Measurements from ENCODE around the gene PDGFRB.

The PDGFRB gene

GRCh38 chr5:150180241-150181026 is 24.8 kb upstream of the PDGFRB start:
- Histone ChIP-seq H3K27me3 (ENCODE audit: control insufficient read depth, insufficient read depth, low read length) (no peaks in the 10 kb centered on the region), H3K27ac (ENCODE audit: low read depth, low read length) (peak overlapping the region; percentile 7), H3K36me3 (ENCODE audit: control insufficient read depth, insufficient read depth, low read length) (no peaks in the 10 kb centered on the region), H3K4me3 (ENCODE audit: low read length) (no peak overlapping the region), H3K9ac (ENCODE audit: low read length) (no peak overlapping the region), H3K4me1 (ENCODE audit: control insufficient read depth, insufficient read depth, low read length) (no peaks in the 10 kb centered on the region)

GRCh38 chr5:150179019-150179620 is 23.5 kb upstream of the PDGFRB start:
- Histone ChIP-seq H3K4me1 (ENCODE audit: control insufficient read depth, insufficient read depth, low read length) (no peaks in the 10 kb centered on the region), H3K4me3 (ENCODE audit: low read length) (no peak overlapping the region), H3K36me3 (ENCODE audit: control insufficient read depth, insufficient read depth, low read length) (no peaks in the 10 kb centered on the region), H3K27ac (ENCODE audit: low read depth, low read length) (no peak overlapping the region), H3K9ac (ENCODE audit: low read length) (no peak overlapping the region), H3K27me3 (ENCODE audit: control insufficient read depth, insufficient read depth, low read length) (no peaks in the 10 kb centered on the region)

GRCh38 chr5:150178262-150178661 is 22.6 kb upstream of the PDGFRB start:
- H3K4me3 ChIP-seq (ENCODE audit: low read length): no peak overlapping the region
- H3K9ac ChIP-seq (ENCODE audit: low read length): no peak overlapping the region
- H3K27ac ChIP-seq (ENCODE audit: low read depth, low read length): no peak overlapping the region
- no peaks in the 10 kb centered on the region for H3K4me1 ChIP-seq (ENCODE audit: control insufficient read depth, insufficient read depth, low read length)
- no peaks in the 10 kb centered on the region for H3K36me3 ChIP-seq (ENCODE audit: control insufficient read depth, insufficient read depth, low read length)
- H3K27me3 ChIP-seq (ENCODE audit: control insufficient read depth, insufficient read depth, low read length): no peaks in the 10 kb centered on the region

GRCh38 chr5:150177721-150178120 is 22.1 kb upstream of the PDGFRB start:
- H3K36me3 ChIP-seq (ENCODE audit: control insufficient read depth, insufficient read depth, low read length): no peaks in the 10 kb centered on the region
- no peak overlapping the region for H3K4me3 ChIP-seq (ENCODE audit: low read length)
- H3K27me3 ChIP-seq (ENCODE audit: control insufficient read depth, insufficient read depth, low read length): no peaks in the 10 kb centered on the region
- no peak overlapping the region for H3K9ac ChIP-seq (ENCODE audit: low read length)
- H3K27ac ChIP-seq (ENCODE audit: low read depth, low read length): no peak overlapping the region
- no peaks in the 10 kb centered on the region for H3K4me1 ChIP-seq (ENCODE audit: control insufficient read depth, insufficient read depth, low read length)

- Histone ChIP-seq H3K27me3 (ENCODE audit: control insufficient read depth, insufficient read depth, low read length) (no peaks in the 10 kb centered on the region), H3K4me1 (ENCODE audit: control insufficient read depth, insufficient read depth, low read length) (no peaks in the 10 kb centered on the region), H3K36me3 (ENCODE audit: control insufficient read depth, insufficient read depth, low read length) (no peaks in the 10 kb centered on the region), H3K9ac (ENCODE audit: low read length) (no peak overlapping the region), H3K27ac (ENCODE audit: low read depth, low read length) (no peak overlapping the region), H3K4me3 (ENCODE audit: low read length) (no peak overlapping the region)
Measured at GRCh38 chr5:150176745-150177477, 21.3 kb upstream of the PDGFRB start.

GRCh38 chr5:150175536-150175935 is 19.9 kb upstream of the PDGFRB start:
- no peak overlapping the region for H3K4me3 ChIP-seq (ENCODE audit: low read length)
- H3K36me3 ChIP-seq (ENCODE audit: control insufficient read depth, insufficient read depth, low read length): no peaks in the 10 kb centered on the region
- no peaks in the 10 kb centered on the region for H3K27me3 ChIP-seq (ENCODE audit: control insufficient read depth, insufficient read depth, low read length)
- no peaks in the 10 kb centered on the region for H3K4me1 ChIP-seq (ENCODE audit: control insufficient read depth, insufficient read depth, low read length)
- H3K9ac ChIP-seq (ENCODE audit: low read length): no peak overlapping the region
- H3K27ac ChIP-seq (ENCODE audit: low read depth, low read length): no peak overlapping the region

GRCh38 chr5:150175076-150175475 is 19.4 kb upstream of the PDGFRB start:
- H3K27ac ChIP-seq (ENCODE audit: low read depth, low read length): no peak overlapping the region

GRCh38 chr5:150174285-150174684 is 18.6 kb upstream of the PDGFRB start:
- Histone ChIP-seq H3K27me3 (ENCODE audit: control insufficient read depth, insufficient read depth, low read length) (no peaks in the 10 kb centered on the region), H3K9ac (ENCODE audit: low read length) (no peak overlapping the region), H3K4me3 (ENCODE audit: low read length) (no peak overlapping the region), H3K4me1 (ENCODE audit: control insufficient read depth, insufficient read depth, low read length) (no peaks in the 10 kb centered on the region), H3K27ac (ENCODE audit: low read depth, low read length) (no peak overlapping the region), H3K36me3 (ENCODE audit: control insufficient read depth, insufficient read depth, low read length) (no peaks in the 10 kb centered on the region)

More at GRCh38 chr5:150175076-150175475, 19.4 kb upstream of the PDGFRB start:
- Histone ChIP-seq H3K36me3 (ENCODE audit: control insufficient read depth, insufficient read depth, low read length) (no peaks in the 10 kb centered on the region), H3K4me1 (ENCODE audit: control insufficient read depth, insufficient read depth, low read length) (no peaks in the 10 kb centered on the region), H3K9ac (ENCODE audit: low read length) (no peak overlapping the region), H3K4me3 (ENCODE audit: low read length) (no peak overlapping the region), H3K27me3 (ENCODE audit: control insufficient read depth, insufficient read depth, low read length) (no peaks in the 10 kb centered on the region)

GRCh38 chr5:150173161-150173560 is 17.5 kb upstream of the PDGFRB start:
- no peak overlapping the region for H3K9ac ChIP-seq (ENCODE audit: low read length)
- no peak overlapping the region for H3K27ac ChIP-seq (ENCODE audit: low read depth, low read length)
- no peaks in the 10 kb centered on the region for H3K36me3 ChIP-seq (ENCODE audit: control insufficient read depth, insufficient read depth, low read length)
- H3K27me3 ChIP-seq (ENCODE audit: control insufficient read depth, insufficient read depth, low read length): peaks cover 3% of the 10 kb centered on the region
- H3K4me1 ChIP-seq (ENCODE audit: control insufficient read depth, insufficient read depth, low read length): no peaks in the 10 kb centered on the region
- H3K4me3 ChIP-seq (ENCODE audit: low read length): no peak overlapping the region

GRCh38 chr5:150172556-150172955 is 16.9 kb upstream of the PDGFRB start:
- Histone ChIP-seq H3K27ac (ENCODE audit: low read depth, low read length) (no peak overlapping the region), H3K4me3 (ENCODE audit: low read length) (no peak overlapping the region), H3K9ac (ENCODE audit: low read length) (no peak overlapping the region), H3K4me1 (ENCODE audit: control insufficient read depth, insufficient read depth, low read length) (no peaks in the 10 kb centered on the region), H3K27me3 (ENCODE audit: control insufficient read depth, insufficient read depth, low read length) (peaks cover 3% of the 10 kb centered on the region), H3K36me3 (ENCODE audit: control insufficient read depth, insufficient read depth, low read length) (no peaks in the 10 kb centered on the region)

- no peak overlapping the region for H3K9ac ChIP-seq (ENCODE audit: low read length)
Measured at GRCh38 chr5:150172145-150172544, 16.5 kb upstream of the PDGFRB start.

GRCh38 chr5:150168864-150169263 is 13.2 kb upstream of the PDGFRB start:
- Histone ChIP-seq H3K27me3 (ENCODE audit: control insufficient read depth, insufficient read depth, low read length) (peaks cover 3% of the 10 kb centered on the region), H3K9ac (ENCODE audit: low read length) (peak overlapping the region; percentile 16), H3K4me1 (ENCODE audit: control insufficient read depth, insufficient read depth, low read length) (no peaks in the 10 kb centered on the region), H3K4me3 (ENCODE audit: low read length) (peak overlapping the region; percentile 55), H3K27ac (ENCODE audit: low read depth, low read length) (no peak overlapping the region), H3K36me3 (ENCODE audit: control insufficient read depth, insufficient read depth, low read length) (no peaks in the 10 kb centered on the region)

More at GRCh38 chr5:150172145-150172544, 16.5 kb upstream of the PDGFRB start:
- H3K4me1 ChIP-seq (ENCODE audit: control insufficient read depth, insufficient read depth, low read length): no peaks in the 10 kb centered on the region
- H3K27ac ChIP-seq (ENCODE audit: low read depth, low read length): no peak overlapping the region
- no peaks in the 10 kb centered on the region for H3K36me3 ChIP-seq (ENCODE audit: control insufficient read depth, insufficient read depth, low read length)
- H3K27me3 ChIP-seq (ENCODE audit: control insufficient read depth, insufficient read depth, low read length): peaks cover 3% of the 10 kb centered on the region
- no peak overlapping the region for H3K4me3 ChIP-seq (ENCODE audit: low read length)
